COR-L47 (cell line): ENCODE measurements around the gene MAP3K5.

ENCODE experiments used
- DNase-seq: peaks from one replicate; lab custom pipeline; 2025; lab: John Stamatoyannopoulos, UW

MAP3K5 gene

DNA sequence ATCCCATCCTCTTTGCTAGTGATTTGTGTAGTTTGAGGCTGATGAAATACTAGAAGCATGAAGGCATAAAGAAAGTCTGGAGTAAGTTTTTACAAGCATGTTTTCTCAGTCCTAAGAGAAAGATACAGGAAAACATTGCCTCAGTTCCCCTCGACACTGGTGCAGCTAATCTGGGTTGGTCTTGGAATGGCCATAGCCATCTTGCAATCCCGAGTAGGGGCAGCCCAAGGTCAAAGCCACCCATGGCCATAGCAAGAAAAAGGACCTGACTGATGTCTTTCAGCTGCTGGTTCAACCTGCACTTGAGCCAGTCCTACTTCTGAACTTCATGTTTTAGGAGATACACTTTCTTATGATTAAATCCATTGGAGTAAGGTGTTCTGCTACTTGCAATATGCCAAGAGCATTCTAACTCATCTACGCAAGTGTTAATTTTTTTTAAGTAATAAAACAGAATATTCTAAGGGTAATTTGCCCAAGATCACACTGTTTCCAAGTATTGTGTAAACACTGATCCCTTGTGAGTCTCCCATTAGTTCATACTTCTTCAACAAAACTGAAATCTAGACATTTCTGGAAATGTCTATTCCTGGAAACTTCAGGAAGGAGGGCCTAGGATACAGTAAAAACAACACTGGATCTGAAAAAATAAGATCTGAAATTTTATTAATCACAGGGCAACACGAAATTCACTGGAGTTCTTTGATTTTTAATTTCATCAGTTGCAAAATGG, 108.9 kb downstream of the MAP3K5 start:
- no peak for DNase-seq

DNA sequence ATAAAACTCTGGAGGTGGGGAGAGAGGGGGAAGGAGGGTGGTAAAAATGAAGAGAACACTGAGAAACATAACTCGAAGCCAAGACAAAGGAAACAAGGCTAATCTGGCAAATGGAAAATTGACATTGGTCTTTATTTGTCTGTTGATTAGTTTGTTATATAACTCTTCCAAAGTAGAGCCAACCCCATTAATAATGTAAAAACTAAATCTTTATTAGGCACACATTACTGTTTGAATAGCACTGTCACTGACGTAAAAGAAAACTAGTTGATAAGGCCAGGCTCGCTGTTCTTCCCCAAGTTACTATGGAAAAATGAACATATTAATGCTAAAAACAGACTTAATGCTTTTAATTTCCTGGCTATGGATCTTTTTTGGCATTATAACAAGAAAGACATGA, 110.0 kb downstream of the MAP3K5 start:
- DNase-seq: no peak

DNA sequence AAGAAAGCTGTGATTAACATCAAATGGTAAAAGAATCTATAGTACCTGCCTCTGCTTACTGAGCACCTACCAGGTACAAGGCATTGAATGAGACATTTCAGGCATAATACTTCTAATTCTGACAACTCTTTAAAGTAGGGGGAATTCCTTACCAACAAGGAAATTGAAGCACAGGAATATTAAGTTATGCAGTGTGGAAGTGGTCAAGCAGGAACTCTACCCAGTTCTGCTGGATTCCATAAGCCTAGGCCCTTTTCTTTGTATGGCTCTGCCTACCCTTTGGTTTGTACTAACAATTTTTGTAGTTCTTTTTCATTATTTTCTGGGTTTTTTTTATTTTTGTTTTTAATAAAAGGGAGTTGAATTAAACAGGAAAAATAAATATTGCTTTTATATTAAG, 114.5 kb downstream of the MAP3K5 start:
- no peak for DNase-seq

DNA sequence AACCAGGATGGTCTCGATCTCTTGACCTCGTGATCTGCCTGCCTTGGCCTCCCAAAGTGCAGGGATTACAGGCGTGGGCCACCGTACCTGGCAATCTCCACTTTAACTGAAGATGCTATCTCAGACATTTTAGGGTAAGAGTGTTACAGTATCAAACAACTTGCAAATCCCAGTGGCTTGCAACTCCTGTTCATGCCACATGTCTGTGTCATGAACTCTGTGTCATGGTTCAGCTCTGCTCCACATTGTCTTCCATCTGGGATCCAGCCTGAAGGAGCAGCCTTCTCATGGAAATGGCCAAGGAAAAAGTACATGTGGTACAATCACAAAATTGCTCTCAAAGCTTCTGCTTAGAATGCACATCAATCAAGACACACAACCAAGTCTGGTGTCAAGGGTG, 114.9 kb downstream of the MAP3K5 start:
- no peak for DNase-seq

DNA sequence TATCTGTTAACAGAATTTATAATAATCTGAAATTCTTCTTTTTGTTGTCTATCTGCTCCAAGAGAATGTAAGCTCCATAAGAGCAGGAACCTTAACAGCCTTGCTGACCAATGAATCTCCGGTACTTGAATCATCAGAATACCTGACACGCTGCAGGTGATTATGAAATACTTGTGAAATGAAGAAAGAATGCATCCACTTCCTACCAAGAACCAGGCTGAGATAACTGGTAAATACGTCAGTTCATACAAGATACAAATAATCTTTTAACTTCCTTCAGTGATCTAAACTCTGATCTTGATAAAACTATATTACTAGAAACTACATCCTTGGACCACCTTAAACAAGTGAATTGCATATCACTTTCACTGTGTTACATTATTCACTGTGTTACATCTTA, 116.2 kb downstream of the MAP3K5 start:
- no peak for DNase-seq

DNA sequence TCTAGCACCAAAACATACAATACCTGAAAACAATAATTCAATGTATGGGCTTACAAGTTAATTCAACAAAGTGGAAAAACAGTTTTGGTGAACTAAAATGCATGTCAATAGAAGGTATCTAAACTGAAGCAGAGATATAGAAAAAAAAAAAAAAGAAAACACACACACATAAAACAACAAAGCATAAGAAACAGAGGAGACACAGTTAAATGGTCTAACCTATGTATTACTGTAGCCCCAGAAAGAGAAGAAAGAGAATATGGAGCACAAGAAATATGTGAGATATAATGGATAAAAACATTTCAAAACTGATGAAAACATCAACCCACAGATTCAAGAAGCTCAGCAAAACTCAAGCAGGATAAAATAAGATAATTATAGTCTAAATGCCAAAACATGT, 118.7 kb downstream of the MAP3K5 start:
- DNase-seq: no peak

DNA sequence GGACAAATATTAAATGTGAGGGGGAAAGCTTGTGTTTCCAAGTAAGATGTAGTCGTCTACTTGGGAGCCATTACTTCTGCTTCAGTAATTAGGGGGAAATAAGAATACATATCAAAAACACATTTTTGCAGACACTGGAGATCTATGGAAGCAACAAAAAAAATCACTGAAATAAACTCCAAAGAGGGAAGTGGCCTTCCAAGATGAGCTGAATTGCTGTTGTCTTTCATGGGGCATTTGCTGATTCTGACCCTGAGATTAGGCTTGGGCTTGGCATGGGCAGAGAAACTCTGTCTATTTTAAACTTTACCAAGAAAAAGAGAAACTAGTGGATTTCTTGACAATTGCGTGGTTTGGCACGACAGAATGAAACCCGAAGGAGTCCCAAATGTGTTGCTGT, 120.1 kb downstream of the MAP3K5 start:
- no peak for DNase-seq

DNA sequence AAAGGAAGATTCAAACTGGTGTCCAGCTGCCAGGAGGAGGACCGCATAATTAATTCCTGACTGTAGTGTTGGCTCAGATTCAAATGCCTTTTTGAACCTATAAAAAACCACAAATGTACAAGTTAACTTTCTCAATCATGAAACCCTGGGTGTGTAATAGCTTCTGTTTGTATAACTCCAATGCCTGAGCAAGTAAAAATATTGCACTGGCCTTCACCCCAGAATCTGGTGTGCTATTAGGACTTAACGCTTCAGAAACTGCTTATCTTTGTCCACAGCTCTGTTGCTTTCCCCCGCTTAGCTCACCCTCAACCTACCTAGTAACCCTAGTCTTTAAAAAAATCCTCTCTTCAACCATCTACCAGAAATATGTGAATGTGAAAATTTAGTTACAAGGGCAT, 123.0 kb downstream of the MAP3K5 start:
- DNase-seq: no peak

DNA sequence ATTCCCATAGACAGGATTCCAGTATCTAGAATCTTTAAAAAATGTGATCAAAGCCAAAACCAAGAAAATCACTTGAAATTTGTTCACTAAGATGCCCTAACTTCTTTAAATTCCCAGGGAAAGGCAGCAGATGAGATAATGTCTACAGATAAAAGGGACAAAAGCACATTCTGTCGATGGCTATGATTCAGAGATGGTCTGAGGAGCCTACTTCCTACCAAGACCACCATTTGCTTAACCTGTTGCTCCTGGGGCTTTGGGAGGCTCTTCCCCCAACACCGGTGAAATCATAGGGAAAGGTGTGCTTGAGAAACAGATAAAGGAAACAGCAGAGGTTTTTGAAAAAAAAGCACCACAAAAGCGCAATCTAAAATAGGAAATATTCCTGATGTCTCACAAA, 123.7 kb downstream of the MAP3K5 start:
- no peak for DNase-seq

DNA sequence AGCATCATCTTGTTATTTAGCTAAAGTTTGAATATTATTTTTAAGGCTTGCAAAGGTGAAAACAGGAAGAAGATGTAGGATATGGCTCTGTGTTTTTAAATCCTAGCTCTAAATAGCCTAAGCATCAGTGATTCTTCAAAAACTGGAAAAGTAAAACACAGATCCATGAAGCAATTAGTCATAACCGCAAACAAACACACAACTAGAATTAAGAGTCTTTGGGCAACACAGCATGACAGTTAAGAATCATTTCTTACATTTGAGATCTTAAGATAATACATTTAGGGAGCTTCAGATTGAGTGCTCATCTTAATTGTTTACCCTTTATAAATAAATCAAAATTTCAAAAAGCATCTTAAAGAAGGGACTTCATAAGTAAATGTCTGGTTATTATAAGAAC, 126.2 kb downstream of the MAP3K5 start:
- DNase-seq: no peak

DNA sequence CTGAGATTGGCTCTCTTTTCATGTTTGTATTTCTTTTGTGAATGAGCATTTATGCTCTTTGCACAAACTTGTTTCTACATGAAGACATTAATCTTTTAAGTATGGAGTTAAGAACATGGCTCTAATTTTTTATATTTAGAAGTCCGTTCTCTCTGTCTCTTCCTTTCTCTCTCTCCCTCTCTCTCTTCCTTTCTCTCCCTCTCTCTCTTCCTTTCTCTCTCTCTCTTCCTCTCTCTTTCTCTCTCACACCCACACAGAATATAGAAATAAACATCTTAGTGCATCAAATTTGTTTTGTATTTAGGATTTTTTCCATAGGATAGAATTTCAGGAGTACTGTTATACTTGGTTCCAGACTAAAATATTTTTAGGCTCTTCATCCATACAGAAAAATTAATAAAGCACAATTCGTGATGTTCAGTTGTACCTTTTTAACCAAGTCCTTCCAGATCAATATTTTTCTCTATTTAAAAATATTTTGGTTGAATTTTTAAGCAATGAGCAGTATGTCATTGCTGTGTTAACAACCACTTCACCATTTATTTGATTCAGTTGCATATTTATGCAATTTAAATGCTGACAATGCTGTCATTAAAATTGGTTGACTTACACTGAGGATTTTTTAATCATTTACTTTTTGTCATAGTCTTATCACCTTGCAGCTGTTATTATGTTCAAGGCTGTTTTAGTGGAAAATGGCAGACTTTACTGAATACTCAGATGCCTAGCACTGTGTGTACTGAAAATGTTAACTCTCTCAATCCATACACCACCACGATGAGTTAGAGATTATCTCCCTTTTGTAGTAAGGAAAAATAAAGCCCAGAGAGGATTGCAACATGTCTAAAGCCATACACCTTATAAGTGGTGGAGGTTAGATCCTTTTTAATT, 129.7 kb downstream of the MAP3K5 start:
- DNase-seq: no peak

DNA sequence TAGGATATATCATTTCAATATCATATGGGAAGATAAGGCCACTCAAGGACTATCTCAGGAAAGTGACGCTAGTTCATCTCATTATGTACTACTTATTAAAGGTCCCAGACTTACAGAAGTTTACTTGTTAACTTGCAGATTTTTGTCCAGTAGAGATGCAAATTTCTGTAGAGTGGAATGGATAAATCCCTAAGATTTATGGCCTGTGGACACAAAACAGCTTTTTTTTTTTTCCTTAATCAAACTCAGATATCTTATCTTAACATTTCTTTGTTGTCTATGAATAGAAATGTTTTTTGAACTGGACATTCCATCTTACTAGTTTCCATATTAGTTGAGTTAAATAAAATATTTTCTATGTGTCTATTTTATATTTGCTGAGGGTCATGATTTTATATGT, 131.6 kb downstream of the MAP3K5 start:
- no peak for DNase-seq

DNA sequence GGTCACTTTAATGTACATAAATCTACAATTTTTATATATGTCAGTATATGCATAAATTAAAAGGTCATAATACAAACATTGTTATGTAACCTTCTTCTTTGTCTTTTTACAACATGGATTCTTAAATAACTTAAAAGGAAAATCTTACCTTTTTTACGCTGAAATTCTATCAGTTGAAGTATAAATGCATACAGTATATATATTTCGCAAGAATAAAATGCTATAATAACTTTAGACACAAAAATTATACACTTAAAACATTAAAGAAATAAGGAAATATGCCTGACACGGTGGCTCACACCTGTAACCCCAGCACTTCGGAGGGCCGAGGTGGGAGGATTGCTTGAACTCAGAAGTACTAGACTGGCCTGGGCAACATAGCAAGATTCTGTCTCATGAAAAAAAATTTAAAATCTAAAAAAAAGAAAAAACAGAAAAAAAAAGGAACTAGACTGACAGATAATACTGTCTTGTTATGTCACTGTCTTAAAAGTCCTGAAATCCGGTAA, 132.2 kb downstream of the MAP3K5 start:
- DNase-seq: no peak

DNA sequence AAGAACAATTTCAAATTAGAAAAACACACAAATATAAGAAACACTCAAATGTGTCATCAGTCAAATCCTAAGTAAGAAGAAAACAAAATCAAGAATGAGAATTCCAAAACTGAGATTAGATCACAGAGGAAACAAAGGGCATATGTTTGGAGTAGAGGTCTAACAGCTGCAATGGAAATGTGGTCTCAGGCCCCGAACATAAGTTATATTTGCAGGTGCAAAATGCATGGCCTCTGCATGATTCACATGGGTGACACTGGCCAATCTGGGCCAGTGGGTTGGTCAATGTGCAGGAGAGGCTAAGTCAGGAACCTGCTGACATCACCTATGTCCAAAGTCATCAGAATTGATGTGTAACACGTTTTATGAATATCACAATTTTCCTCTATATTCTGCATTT, 133.6 kb downstream of the MAP3K5 start:
- no peak for DNase-seq

DNA sequence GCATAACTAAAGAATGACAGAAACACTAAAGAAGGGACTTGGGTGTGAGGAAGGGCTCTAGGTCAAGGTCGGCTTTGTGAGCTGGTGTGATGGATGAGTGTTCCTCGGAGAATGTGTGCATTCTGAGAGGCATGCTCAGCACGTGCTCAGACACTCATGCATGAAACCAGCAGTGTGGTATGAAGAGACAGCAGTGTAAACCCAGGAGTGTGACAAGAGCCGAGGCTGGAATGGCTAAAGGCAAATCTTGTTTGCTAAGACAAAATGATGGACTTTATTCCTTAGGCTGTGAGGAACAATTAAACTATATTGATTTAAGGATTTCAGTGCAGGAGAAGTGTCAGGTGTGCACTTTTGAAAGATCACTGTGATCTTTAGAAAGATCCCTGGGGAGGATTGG, 134.6 kb downstream of the MAP3K5 start:
- DNase-seq: no peak

DNA sequence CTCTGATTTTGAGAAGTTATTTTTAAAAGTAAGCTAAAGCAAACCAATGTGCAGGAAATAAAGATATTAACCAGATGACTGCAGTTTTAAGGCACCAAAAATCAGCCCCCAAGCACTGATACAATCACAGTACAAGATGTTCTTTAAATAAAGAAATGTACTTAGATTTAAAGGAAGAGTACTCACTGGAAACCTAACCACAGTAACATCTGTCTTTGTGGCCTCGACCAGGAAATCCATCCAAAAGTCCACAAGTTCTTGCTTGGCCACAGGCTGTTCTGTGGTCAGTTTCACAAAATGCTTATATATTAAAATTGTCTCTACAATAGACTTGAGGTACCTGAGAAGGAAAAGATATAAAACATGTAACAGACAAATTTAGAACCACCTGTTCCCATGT, 136.2 kb downstream of the MAP3K5 start:
- DNase-seq: no peak

DNA sequence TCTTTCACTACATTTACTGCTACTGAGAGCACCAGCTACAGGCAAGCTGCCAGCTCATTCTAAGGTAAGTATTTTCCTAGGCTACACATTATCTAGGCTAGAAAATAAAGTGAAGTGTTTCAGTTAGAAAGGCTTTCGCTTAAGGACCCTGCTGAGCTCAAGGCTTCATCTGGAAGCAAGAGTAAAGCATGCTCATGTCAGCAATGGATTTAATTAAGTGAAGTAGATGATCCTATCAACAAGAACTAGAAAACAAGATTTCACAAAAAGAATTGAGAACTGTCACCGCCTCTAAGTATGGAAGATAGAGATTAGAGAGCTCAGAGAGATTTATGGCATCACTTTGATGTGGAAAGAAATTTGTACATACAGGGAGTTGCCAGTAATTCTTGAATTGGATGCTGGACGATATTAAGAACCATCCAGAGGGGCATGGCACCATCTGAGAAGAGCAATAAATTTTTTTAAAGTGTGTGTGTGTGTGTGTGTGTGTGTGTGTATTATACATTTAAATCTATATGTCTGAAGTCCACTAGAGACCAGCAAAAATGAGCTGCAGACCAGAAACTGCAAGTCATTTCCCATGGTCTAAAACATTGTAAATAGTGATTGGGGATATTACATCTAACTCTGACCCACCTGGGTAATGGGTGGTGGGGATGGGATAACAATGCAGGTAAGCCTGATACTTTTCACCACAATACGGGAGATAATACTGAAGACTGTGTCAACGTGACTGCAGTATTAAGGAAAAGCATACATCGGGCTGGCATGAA, 136.8 kb downstream of the MAP3K5 start:
- no peak for DNase-seq

DNA sequence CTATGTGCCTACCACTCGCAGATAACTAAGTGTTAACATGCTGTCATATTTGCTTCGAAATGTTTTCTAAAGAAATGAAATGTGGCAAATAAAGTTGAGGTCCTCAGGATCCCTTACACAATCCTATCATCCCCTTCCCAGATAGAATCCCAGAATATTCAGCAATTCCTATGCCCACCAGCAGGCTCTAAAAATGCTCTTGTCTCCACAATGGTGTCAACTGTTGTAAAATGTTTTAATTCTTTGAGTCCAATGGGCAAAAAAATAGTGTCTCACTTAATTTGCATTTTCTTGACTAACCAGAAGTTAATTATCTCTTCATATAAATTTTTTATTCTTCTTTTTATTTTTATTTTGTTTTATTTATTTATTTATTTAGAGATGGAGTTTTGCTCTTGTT, 138.2 kb downstream of the MAP3K5 start:
- DNase-seq: no peak

DNA sequence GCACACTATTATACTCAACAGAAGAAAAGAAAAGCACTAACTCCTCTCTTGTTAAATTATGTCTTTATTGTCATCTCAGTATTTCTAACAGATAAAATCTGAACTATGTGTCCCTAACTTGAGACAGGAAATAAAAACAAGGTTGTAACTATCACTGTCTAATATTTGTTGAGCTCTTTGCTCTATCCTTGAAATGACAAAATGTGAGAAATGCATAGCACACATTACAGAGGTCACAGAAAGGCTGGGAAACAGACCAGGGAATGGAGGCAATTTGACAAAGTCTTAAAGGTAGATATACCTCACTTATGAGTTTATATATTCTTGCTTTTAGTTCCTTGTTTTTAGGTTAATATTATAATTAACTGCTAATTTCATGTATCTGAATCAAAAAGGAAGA, 139.6 kb downstream of the MAP3K5 start:
- no peak for DNase-seq

DNA sequence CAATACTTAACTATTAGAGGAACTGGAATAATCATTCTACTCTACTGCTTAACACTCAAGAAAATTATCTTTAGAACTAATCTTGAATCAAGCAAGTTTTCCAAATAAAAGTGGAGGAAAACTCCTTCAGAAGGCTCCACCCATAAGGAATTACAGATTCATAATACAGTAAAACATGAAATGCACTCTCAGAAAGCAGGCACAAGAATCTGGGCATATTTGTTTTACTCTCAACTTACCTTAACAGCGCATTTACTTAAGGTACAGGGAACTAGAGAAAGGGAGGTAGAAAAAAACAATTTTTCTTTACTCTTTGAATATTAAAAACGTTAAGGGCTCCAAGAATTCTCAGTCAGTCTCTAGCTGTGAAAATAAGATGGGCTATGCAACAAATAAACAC, 140.3 kb downstream of the MAP3K5 start:
- no peak for DNase-seq

DNA sequence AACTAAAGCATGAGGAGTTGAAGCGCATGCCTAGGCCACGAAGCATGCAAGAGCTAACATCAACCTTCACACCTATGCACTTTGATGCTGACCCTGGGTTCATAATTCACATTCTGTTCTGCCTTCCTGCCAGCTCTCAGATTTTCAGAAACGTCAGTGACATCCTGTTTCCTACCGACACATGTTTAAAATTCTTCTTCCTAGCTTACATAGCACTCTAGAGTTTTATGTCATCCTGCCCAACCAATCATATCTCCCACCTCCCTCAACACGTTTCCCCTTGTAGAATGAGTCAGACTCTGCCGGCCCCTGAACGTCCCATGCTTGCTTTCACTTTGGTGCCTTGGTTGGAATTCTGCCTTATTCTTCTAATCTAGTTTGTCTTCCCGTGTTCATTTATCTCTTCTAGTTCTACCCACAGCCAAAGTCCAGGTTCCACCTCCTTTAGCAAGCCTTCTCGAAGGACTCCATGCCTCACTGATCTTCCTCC, 144.9 kb downstream of the MAP3K5 start:
- no peak for DNase-seq

DNA sequence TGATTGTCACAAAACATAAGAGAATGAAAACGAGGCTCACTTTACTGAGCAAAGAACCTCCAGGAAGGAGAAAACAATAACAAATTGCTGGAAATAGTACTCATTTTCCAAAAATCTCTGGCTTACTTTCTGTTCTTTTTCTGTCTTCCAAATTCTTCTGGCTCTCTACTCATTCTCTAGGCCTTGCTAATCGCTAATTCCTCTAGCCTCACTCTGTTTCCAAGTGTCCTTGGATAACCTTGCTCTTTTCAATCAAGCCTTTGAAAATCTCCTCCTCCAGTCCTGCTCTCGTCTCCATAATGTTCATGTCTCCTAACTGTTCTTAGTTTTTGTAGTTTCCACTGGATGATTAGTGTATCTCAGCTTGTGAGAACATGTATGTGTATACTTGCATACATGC, 145.9 kb downstream of the MAP3K5 start:
- no peak for DNase-seq

DNA sequence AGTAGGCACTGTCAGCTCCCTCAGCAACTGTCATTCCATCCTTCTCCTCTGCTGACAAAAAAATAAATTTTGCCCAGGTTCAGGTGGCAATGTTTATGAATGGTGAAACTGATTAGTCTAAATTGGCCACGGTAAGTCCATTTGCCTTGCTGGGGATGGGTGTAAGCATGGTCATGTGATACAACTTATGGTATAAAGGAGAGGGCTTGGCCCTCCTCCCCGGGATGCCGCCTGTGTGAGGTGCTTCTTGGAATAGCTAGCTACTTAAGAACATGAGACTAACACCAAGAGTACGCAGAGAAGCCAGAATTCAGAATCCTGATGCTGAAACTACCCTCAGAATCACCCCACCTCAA, 147.7 kb downstream of the MAP3K5 start:
- no peak for DNase-seq
